ENCODE data around the gene USP36.

DNA sequence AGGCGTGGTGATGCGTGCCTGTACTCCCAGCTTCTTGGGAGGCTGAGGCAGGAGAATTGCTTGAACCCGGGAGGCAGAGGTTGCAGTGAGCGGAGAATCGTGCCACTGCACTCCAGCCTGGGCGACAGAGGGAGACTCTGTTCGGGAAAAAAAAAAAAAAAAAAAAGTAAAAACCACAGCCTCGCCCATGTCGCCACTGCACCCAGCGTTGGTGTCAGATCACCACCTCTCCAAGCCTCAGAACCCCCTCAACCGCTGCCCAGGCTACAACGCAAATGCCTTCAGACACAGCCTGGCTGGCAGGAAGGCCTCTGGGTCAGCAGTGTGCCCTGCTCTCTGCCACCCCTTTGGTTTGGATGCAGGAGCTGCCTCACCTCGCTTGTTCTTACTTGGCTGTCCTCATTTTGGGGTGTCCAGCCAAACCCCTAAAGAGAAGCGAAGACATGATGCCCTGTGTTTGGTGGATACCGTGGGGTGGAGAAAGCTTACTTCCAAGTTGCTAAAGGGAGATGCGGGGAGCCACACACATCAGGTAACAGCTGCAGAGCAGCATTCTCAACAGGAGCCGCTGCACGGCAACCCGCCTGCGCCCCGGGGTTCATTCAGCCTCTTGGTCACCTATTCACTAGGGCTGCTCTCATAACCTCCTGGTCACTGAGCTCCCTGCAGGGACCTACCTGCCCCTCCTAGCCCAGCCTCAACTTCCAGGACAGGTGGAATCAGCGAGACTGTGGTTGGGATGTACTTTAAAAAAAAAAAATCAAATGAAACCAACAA is 45.6 kb downstream of the USP36 start:
- TF ChIP-seq POLR2AphosphoS5 (IDR thresholded peaks at IDR 0.05), result no peak
- TF ChIP-seq, protein P1, sequence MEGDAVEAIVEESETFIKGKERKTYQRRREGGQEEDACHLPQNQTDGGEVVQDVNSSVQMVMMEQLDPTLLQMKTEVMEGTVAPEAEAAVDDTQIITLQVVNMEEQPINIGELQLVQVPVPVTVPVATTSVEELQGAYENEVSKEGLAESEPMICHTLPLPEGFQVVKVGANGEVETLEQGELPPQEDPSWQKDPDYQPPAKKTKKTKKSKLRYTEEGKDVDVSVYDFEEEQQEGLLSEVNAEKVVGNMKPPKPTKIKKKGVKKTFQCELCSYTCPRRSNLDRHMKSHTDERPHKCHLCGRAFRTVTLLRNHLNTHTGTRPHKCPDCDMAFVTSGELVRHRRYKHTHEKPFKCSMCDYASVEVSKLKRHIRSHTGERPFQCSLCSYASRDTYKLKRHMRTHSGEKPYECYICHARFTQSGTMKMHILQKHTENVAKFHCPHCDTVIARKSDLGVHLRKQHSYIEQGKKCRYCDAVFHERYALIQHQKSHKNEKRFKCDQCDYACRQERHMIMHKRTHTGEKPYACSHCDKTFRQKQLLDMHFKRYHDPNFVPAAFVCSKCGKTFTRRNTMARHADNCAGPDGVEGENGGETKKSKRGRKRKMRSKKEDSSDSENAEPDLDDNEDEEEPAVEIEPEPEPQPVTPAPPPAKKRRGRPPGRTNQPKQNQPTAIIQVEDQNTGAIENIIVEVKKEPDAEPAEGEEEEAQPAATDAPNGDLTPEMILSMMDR (IDR thresholded peaks at IDR 0.05), result no peak

Data from prostate gland (tissue), 2 donors.